GM18868 (cell line): ENCODE results near the gene RIC3.

Experiments used
- ATAC-seq: cut with Tn5 transposase; IDR thresholded peaks from one replicate; pipeline ENCODE4 v1.9.1; 2021; ENCODE audit warnings: mild to moderate bottlenecking, moderate library complexity; ENCODE audit not compliant: unreplicated experiment

The RIC3 gene

GRCh38 chr11:8070417-8071115 lies 98.3 kb downstream of the RIC3 start:
- peak; percentile 83 for ATAC-seq

- ATAC-seq = no peak
Observed at GRCh38 chr11:8069771-8070170, 99.1 kb downstream of the RIC3 start.

- no peak for ATAC-seq
Observed at GRCh38 chr11:8068605-8069221, 100.1 kb downstream of the RIC3 start.

- ATAC-seq = no peak
Observed at GRCh38 chr11:8067929-8068575, 100.8 kb downstream of the RIC3 start.

GRCh38 chr11:8067567-8067928 lies 101.3 kb downstream of the RIC3 start:
- no peak for ATAC-seq

GRCh38 chr11:8066911-8067455 lies 101.8 kb downstream of the RIC3 start:
- no peak for ATAC-seq

- no peak for ATAC-seq
Observed at GRCh38 chr11:8066036-8066910, 102.6 kb downstream of the RIC3 start.

GRCh38 chr11:8065031-8065430 lies 103.8 kb downstream of the RIC3 start:
- no peak for ATAC-seq

GRCh38 chr11:8063324-8063723 lies 105.5 kb downstream of the RIC3 start:
- ATAC-seq = no peak

- no peak for ATAC-seq
Observed at GRCh38 chr11:8062781-8063257, 106.0 kb downstream of the RIC3 start.

GRCh38 chr11:8061555-8062428 lies 107.0 kb downstream of the RIC3 start:
- no peak for ATAC-seq

GRCh38 chr11:8060801-8061554 lies 107.8 kb downstream of the RIC3 start:
- no peak for ATAC-seq

- no peak for ATAC-seq
Observed at GRCh38 chr11:8060146-8060719, 108.6 kb downstream of the RIC3 start.

GRCh38 chr11:8059571-8060011 lies 109.2 kb downstream of the RIC3 start:
- ATAC-seq = no peak

GRCh38 chr11:8059030-8059429 lies 109.8 kb downstream of the RIC3 start:
- ATAC-seq = no peak

GRCh38 chr11:8058216-8058615 lies 110.6 kb downstream of the RIC3 start:
- no peak for ATAC-seq

- no peak for ATAC-seq
Observed at GRCh38 chr11:8056810-8057463, 111.9 kb downstream of the RIC3 start.
